ENCODE data around the gene ATP6V1F.

The ATP6V1F gene

DNA sequence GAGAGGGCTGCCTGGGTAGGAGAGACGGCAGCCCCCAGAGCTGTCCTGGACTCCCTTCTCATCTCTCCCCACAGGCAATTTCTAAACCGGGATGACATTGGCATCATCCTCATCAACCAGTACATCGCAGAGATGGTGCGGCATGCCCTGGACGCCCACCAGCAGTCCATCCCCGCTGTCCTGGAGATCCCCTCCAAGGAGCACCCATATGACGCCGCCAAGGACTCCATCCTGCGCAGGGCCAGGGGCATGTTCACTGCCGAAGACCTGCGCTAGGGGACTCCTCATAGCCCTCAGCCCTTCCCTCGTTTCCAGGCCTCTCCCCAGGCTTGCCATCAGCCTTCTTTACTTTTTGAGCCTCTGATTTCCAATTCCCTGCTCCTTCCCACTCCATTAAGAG is 2.6 kb downstream of the ATP6V1F start:
- intact Hi-C loops (cut with DNase I) = loop anchor here (5.0 to 10.0 kb wide), 2 partner anchors 71 to 128 kb away; partner anchors contain the start of genes CALU and CCDC136
- DNase-seq = no peak

DNA sequence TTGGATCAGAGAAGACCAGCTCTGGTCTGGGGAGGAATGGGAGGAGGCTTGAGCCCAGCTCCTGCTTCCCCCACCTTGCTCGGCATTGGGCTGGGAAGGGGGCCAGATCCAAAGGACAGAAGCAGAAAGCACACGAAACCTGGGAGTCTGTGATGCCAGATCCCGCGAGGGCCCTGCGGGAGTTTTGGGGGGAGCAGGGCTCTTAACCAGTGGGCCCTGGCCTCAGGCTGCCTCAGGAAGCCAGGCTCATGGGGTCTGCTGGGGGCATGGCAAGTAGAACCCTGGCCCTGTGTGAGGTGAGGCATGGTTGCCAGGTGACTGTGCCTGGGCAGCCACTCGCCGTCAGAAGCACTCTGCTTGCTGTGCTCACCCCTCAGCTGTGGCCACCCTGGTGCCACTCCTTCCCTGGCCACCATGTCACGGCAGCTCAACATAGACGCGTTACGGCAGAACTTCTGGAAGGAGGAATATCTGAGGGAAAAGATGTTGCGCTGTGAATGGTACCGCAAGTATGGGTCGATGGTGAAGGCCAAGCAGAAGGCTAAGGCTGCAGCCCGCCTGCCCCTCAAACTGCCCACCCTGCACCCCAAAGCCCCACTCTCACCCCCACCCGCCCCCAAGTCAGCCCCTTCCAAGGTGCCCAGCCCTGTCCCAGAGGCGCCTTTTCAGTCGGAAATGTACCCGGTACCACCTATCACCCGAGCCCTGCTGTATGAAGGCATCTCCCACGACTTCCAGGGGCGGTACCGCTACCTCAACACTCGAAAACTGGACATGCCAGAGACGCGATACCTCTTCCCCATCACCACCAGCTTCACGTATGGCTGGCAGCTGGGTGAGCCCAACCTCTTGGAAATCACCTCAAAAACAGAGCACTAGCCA is 3.6 kb downstream of the ATP6V1F start:
- DNase-seq = no peak
- intact Hi-C loops (cut with DNase I) = loop anchor here (5.0 to 10.0 kb wide), 2 partner anchors 71 to 129 kb away; partner anchors contain the start of genes CALU and CCDC136

DNA sequence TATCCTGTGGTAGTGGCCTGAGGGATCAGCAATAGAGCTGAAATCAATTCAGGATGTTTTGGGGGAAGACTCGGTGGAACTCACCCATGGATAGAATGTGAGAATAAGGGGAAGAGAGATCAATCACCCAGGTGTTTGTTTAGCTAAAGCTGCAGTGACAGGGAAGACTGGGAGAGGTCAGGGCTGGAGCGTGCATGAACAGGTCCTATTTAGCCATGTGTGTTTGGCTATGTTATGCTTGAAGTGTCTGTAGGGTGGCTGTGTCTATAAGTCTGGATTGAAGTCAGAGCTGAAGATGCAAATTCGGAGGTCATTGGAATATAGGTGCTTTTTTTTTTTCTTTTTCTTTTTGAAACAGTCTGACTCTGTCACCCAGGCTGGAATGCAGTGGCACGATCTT is 4.6 kb downstream of the ATP6V1F start:
- no peak for DNase-seq
- intact Hi-C loops (cut with DNase I) = loop anchor here (5.0 to 10.0 kb wide), 2 partner anchors 72 to 130 kb away; partner anchors contain the start of genes CALU and CCDC136

DNA sequence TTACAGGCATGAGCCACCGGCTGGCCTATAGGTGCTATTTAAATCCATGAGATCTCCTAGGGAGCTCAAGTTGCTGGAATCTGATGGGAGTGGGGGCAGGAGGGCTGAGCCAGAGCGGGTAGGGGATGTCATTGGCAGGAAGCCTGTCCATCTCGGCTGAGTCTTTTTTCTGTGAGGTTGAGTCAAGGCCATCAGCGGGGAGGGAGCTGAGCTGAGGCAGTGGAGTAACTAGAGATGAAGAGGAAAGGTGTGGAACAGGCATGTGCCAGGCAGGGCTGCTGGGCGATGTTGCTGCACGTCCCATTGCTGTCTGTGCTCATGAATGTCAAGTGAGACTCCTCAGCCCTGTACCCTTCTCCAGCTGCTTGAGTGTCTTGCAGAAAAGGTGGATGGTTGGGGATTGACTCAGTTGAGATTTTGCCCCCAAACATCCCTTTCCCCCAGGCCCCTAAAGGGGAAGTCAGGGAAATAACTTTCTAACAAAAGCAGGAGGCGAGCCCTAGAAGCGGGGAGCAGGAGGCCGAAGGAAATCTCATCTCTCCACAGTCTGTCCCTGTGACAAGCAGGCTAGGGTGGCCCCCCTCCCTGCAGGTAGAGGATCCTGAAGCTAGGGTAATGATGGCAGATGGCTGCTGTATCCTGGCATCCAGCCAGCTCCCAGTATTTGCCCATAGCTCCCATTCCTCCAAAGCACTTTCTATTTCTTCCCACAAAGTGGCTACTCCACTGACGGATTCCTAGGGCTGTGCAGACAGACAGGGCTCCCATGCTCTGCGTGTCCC is 5.4 kb downstream of the ATP6V1F start:
- intact Hi-C loops (cut with DNase I) = loop anchor here (5.0 to 10.0 kb wide), 2 partner anchors 73 to 131 kb away; partner anchors contain the start of genes CALU and CCDC136
- DNase-seq = peak in 4 of 42 donors; percentile 6 to 52 (median 26)

DNA sequence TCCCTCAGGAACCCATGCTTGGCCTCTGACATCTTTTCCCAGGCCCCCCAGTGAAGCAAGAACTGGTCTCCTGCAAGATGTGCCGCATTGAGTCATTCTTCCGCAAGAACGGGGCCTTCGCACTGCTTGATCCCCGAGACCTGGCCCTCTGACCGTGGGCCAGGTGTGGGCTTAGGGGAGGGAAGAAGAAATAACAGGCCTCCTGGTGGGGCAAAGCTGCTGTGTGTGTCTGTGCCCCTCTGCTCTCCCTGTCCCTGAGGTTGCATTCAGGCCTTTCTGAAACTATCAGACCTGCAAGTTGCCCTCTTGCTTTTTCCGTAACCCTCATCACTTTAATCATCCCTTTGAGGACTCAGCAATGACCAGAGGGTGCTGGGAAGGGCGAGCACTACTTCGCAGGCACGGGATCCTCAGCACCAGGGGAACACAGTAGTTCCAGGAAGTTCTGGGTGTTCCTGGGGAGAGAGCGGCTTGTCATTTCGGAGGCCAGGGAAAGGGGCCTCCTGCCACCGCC is 6.0 kb downstream of the ATP6V1F start:
- intact Hi-C loops (cut with DNase I) = loop anchor here (5.0 to 10.0 kb wide), 2 partner anchors 74 to 131 kb away; partner anchors contain the start of genes CALU and CCDC136
- DNase-seq = peak in 1 of 42 donors; percentile 17

DNA sequence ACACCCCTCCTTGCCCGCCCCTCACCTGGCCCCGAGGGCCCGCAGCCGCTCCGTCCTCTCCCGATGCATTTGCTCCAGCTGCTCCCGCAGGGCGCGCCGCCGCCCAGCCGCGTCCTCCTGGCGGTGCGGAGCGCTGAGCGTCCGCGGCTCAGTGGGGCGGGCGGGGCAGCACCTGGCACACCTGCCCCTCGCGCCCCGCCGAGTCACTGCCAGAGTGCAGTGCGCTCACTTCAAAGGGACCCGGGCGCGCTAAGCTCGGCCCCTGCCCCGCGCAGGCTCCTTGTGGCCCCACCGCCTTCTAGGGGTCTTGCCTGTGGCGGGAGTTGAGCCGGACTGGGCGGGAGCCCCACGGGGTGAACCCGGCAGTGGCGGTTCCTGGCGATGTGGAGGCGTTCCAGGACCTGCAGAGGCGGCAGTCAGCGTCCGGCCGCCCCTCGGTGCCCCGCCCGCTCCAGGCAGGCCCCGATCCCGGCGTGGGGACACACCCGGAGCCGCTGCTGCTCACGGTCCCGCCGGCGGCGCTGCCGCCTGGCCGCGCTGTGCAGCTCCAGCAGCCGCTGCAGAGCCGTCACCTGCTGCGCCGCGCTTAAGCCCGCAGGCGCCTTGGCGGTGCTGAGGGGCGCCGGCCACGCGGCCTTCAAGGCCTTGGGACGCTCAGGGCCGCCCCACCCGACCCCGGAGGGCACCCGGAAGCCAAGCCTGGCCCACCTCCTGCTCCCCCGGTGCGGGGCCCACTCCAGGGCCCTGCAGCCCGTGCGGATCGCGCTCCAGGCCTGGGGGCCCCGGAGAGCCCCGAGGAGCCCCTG is 6.7 kb downstream of the ATP6V1F start:
- intact Hi-C loops (cut with DNase I) = loop anchor here (5.0 to 10.0 kb wide), 2 partner anchors 75 to 132 kb away; partner anchors contain the start of genes CALU and CCDC136
- DNase-seq = peak in 40 of 42 donors; percentile 34 to 83 (median 60)

DNA sequence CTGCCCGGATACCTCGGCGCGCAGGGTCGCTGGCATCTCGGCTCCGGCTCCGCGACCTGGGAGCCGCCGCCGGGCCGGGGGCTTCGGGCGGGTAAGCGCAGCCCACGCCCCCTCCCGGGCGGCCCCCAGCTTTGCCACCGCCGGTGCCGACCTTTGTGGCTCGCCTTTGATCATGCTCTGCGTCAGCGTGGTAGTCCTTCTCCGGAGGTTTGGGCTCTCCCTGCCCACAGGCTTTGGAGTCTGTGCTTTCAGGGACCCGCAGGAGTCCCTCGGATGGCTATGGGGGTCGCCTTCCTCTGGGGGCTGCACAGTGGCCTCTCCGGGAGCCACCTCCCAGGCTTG is 7.3 kb downstream of the ATP6V1F start:
- intact Hi-C loops (cut with DNase I) = loop anchor here (5.0 to 10.0 kb wide), 2 partner anchors 75 to 133 kb away; partner anchors contain the start of genes CALU and CCDC136
- DNase-seq = no peak

DNA sequence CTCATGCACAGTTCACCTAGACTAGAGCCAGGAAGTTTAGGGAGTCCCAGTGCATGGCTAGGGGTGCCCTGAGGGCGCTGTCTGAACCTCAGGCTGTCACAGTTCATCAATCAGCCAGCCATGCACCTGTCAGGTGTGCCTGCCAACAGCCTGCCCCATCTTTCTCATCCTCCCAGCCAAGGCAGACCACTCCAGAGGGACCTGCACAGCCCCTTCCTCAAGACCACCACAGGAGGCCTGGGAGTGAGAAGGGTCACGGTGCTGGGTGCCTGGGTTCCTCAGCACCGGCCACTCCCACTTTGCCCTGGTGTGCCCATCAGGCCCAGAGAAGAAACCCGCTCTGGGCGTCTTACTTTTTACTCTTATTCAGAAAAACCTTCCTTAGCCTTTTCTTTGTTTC is 8.4 kb downstream of the ATP6V1F start:
- intact Hi-C loops (cut with DNase I) = no loop called here
- DNase-seq = no peak

DNA sequence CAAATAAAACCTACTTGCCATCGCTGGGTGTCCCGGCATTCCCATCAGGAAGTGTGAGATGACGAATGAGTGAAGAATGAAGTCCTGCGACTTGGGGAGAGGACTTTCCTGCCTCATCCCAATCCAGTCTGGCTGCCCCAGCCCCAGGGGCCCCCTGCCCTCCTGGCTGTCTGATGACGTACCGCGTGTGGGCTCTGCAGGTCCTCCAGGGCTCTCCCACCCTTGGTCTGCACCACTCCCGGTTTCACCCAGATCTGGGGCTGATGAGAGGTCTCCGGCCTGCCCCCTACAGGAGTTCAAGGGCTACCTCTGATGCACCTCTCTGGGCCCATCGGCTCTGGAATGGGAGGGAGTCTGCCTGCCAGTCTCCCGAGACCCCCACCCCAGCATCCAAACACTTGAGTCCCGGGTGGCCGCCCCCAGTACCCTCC is 9.8 kb downstream of the ATP6V1F start:
- intact Hi-C loops (cut with DNase I) = no loop called here
- no peak for DNase-seq

DNA sequence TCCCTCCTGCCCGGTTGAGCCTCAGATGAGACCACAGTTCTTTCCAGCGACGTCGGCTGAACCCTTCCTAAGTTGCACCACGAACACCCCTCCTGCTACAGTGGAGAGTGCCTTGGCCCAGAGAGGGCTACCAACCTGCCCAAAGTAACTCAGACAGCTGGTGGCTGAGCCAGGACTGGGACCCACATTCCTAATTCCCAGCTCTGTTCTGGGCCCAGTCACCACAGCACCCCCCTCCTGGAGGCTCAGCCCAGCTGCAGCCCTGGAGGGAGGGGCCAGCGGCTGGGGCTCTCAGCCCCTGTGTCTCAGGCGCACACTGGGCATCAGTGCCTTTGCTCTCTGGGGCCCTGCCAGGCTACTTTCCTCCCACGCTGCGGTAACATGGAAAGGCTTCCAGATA is 10.6 kb downstream of the ATP6V1F start:
- DNase-seq = peak in 6 of 42 donors; percentile 20 to 49 (median 32)
- intact Hi-C loops (cut with DNase I) = no loop called here

DNA sequence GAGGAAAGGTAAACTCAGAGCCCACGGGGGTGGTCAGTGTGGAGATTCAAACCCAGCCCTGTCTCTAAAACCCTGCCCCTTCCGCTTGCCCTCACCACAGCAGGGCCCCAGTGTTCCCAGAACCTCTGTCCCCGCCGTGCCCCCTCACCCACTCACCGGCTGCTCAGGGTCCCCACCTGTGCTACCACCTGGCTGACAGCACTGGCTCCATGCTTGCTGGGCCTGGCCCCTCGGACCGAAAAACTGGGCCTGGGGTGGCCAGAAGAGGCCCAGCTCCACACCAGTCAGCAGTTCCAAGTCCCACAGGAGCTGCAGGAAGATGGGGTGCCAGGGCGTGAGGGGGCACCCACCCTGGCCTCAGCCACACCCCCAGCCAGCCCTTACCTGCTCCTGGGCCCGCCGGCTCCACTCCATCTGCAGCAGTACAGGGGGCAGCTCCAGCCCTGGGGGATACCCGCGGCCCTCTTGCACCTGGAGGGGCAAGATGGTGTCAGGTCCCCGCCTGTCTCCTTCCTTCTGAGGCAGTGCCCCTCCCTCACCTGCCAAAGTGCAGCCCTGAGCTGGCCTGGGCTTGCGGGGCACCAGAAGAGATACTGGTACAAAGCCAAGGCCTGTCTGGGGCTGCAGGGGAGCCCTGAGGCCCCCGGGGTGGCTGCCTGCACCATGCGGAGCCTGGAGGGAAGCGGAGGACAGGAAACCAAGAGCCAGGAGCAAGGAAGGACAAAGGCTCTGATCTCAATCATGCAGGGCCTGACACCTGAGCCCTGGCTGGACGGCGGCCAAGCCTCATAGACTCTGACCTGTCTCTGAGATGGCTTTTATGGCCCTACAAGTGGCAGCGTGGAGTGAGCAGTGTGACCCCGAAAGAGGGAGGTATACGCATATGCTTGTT is 11.7 kb downstream of the ATP6V1F start:
- no peak for DNase-seq
- intact Hi-C loops (cut with DNase I) = no loop called here

DNA sequence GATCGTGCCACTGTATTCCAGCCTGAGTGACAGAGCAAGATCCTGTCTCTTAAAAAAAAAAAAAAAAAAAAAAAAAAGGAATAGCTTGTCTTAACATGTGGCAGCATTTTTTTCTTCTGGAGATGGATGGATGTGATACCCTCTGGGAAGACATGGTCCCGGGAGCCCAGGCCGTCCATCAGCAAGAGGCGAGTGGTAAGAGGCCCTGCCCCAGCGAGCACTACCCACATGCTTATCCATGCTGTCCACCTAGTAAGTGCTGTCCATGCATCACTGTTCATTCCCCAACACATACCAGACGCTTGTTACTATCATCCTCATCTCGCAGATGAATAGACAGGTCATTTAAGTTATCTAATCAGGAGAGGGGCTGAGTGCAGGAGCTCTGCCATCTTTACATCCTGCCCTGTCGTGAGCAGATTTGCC is 12.9 kb downstream of the ATP6V1F start:
- intact Hi-C loops (cut with DNase I) = no loop called here
- no peak for DNase-seq

DNA sequence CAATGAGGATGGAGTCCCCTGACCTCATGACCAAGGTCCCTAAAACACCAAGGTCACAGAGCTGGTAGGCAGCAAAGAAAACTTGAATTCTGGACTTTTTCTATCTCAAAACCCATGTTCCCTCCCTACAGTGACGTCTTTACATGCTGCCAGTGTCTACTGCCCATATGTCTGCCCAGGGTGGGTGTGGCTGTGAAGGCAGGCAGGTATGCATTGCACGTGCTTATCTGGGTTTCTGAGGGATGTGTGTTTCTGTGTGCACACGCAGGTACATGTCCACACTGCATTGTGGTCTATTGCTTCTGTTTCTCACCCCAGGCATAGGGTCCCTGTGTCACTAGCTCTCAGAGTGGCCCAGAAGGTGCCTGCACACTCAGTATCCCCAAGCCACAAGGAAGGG is 13.5 kb downstream of the ATP6V1F start:
- peak in 1 of 42 donors; percentile 1 for DNase-seq
- intact Hi-C loops (cut with DNase I) = no loop called here

DNA sequence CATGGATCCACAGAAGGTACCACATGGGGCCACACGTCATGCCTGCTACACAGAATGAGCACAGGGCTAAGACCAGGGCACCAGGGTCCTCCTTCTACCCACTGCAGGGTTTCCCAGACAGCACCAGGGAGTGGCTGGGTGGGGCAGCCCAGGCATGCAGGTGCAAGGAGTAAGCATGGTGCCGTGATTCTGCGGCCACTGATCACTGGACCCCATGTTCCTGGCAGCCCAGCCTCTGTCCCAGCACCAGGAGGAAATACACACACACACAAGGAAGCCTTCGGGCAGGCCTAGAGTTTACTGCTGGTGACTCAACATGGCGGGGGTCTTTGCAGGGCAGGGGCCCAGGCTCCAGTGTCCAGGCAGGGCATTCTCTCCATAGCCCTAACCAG is 13.9 kb downstream of the ATP6V1F start:
- no peak for DNase-seq
- intact Hi-C loops (cut with DNase I) = no loop called here

DNA sequence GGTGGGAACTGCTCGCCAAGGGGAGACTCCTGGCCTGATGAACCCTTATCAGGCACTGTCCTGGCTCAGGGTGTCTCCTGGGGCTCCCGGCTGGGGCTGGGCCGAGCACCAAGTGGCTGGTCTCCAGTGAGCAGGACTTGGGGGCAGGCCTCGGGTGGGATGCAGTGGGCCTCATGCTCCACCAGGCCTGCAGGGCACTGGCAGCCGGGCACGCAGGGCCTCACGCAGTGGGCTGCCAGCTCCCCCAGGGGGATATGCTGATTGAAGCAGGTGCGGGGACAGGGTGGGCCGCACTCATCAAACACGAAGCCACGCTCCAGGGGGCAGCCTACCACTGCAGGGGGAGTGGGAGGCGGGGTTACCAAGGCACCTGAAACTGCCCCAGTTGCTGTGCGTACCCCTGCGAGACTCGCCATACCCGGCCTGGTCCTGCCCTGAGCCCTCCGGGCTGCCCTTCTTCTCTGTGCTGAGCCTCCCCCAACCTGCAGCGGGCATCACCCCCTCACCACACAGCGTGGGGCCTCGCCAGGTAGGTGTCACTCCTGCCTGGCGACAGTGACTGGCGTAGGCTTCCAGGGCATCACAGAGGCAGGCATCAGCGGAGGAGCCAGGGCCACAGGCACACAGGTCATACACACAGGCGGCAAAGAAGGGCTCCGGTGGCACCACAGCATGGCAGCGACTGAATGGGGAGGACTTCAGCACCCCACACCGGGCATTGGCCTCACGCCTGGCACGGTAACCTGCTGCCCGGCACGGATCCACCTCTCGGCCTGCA is 14.5 kb downstream of the ATP6V1F start:
- intact Hi-C loops (cut with DNase I) = no loop called here
- peak in 1 of 42 donors; percentile 4 for DNase-seq

DNA sequence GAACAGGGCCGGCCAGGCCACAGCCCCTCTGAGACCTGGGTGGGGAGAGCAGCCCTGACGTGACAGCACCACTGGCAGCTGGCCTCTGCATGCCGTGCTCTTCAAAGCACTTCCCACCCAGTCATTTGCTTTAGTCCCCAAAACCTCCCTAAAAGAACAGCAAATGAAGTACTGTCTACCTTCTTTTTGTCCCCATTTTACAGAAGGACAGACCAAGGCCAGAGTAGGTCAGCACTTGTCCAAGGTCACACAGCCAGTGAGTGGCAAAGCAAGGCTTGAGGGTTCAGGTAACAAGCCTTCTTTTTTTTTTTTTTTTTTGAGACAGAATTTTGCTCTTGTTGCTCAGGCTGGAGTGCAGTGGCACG is 15.1 kb downstream of the ATP6V1F start:
- intact Hi-C loops (cut with DNase I) = no loop called here
- peak in 1 of 42 donors; percentile 1 for DNase-seq
